Cortex of kidney (tissue), 1 donor: ENCODE measurements around the gene CDC42BPA.

ENCODE experiments used
- DNase-seq: peaks from one replicate; lab custom pipeline; 2025; lab: John Stamatoyannopoulos, UW

CDC42BPA gene

GRCh38 chr1:226943927-226944326 is 374.4 kb downstream of the CDC42BPA start:
- no peak for DNase-seq

- DNase-seq: no peak
These were observed 375.1 kb downstream of the CDC42BPA start for GRCh38 chr1:226943156-226943555.

GRCh38 chr1:226942392-226942791 is 375.9 kb downstream of the CDC42BPA start:
- no peak for DNase-seq

- no peak for DNase-seq
These were observed 377.6 kb downstream of the CDC42BPA start for GRCh38 chr1:226940806-226941067.

GRCh38 chr1:226940029-226940805 is 378.1 kb downstream of the CDC42BPA start, which contains the start of gene COQ8A:
Gene COQ8A (plus strand): TSS chr1:226940294. CDS start chr1:226961386, 21,092 bp downstream.
- DNase-seq: peak; percentile 66
